Hepatocyte (in vitro differentiated cells): ENCODE measurements around the gene KIRREL3. TPM values are rescaled to one million over a fixed set of nuclear protein-coding genes. Genes with fewer than 3 reads are reported as not detected.

Experiments
- DNase-seq: peaks from one replicate; pipeline ENCODE4 v3.0.0-alpha.2; 2016; ENCODE audit warnings: low spot score
- H2AFZ ChIP-seq: fragments of 200-600 bp; sonication (generic); 2 replicates; pipeline ENCODE4 v1.6.0; 2016; ENCODE audit warnings: antibody characterized with exemption, mild to moderate bottlenecking
- H3K27ac ChIP-seq: fragments of 200-600 bp; sonication (generic); 2 replicates; pipeline ENCODE4 v1.5.1; 2016; ENCODE audit warnings: mild to moderate bottlenecking
- H3K27me3 ChIP-seq: fragments of 200-600 bp; sonication (generic); 2 replicates; pipeline ENCODE4 v1.6.1; 2016
- H3K36me3 ChIP-seq: fragments of 200-600 bp; sonication (generic); replicated peaks from 2 replicates; pipeline ENCODE4 v1.5.1; 2016; ENCODE audit warnings: low read depth; ENCODE audit not compliant: insufficient read depth
- H3K4me1 ChIP-seq: fragments of 200-600 bp; sonication (generic); 2 replicates; pipeline ENCODE4 v1.5.1; 2016; ENCODE audit warnings: mild to moderate bottlenecking, moderate library complexity; ENCODE audit not compliant: insufficient read depth
- H3K4me2 ChIP-seq: fragments of 200-600 bp; sonication (generic); 2 replicates; pipeline ENCODE4 v1.6.0; 2016
- H3K4me3 ChIP-seq: fragments of 200-600 bp; sonication (generic); 2 replicates; pipeline ENCODE4 v1.5.1; 2016; ENCODE audit warnings: mild to moderate bottlenecking
- H3K79me2 ChIP-seq: fragments of 200-600 bp; sonication (generic); 2 replicates; pipeline ENCODE4 v1.6.0; 2017; ENCODE audit warnings: mild to moderate bottlenecking
- H3K9me2 ChIP-seq: fragments of 200-600 bp; sonication (generic); replicated peaks from 2 replicates; pipeline ENCODE4 v1.6.0; 2017; ENCODE audit warnings: mild to moderate bottlenecking; ENCODE audit not compliant: insufficient read depth
- H3K9me3 ChIP-seq: fragments of 200-600 bp; sonication (generic); 2 replicates; pipeline ENCODE4 v1.5.1; 2016; ENCODE audit warnings: low read depth, mild to moderate bottlenecking
- H4K20me1 ChIP-seq: fragments of 200-600 bp; sonication (generic); 2 replicates; pipeline ENCODE4 v1.6.0; 2016; ENCODE audit warnings: mild to moderate bottlenecking; ENCODE audit not compliant: insufficient read depth, poor library complexity, severe bottlenecking
- CTCF ChIP-seq: fragments of 200-600 bp; sonication (generic); IDR thresholded peaks from 2 replicates; pipeline ENCODE4 v1.5.1; 2016; ENCODE audit warnings: antibody characterized with exemption, mild to moderate bottlenecking; ENCODE audit not compliant: poor library complexity
- EZH2 ChIP-seq: fragments of 200-600 bp; sonication (generic); IDR thresholded peaks from 2 replicates; pipeline ENCODE4 v1.6.1; 2016; ENCODE audit warnings: antibody characterized with exemption, mild to moderate bottlenecking, borderline replicate concordance
- EZH2phosphoT487 ChIP-seq: fragments of 200-600 bp; sonication (generic); IDR thresholded peaks from one replicate; pipeline ENCODE4 v1.6.1; 2018; ENCODE audit warnings: antibody characterized with exemption, mild to moderate bottlenecking, low read depth, moderate library complexity; ENCODE audit not compliant: unreplicated experiment, severe bottlenecking
- WGBS: methylation state at CpG from one replicate; pipeline ENCODE4 v1.1.6; 2016; ENCODE audit warnings: low lambda C conversion rate; ENCODE audit errors: missing lambda C conversion rate; 5-methylcytosine and 5-hydroxymethylcytosine counted together
- polyA plus RNA-seq: library from polyadenylated mRNA; unstranded; fragments of >200 nt; fragmentation: Nextera tagmentation; extraction: Ambion mirVana; gene quantifications from 2 replicates; pipeline ENCODE4 v1.2.1, GENCODE V29; 2016
- total RNA-seq: library from RNA; depleted of rRNA; stranded (reverse); fragments of >200 nt; gene quantifications from 2 replicates; pipeline ENCODE4 v1.2.3, GENCODE V29; 2014

The KIRREL3 gene
- total and polyA plus RNA-seq, 2 experiments from 2014 or later = 0.33 to 0.86 TPM

DNA sequence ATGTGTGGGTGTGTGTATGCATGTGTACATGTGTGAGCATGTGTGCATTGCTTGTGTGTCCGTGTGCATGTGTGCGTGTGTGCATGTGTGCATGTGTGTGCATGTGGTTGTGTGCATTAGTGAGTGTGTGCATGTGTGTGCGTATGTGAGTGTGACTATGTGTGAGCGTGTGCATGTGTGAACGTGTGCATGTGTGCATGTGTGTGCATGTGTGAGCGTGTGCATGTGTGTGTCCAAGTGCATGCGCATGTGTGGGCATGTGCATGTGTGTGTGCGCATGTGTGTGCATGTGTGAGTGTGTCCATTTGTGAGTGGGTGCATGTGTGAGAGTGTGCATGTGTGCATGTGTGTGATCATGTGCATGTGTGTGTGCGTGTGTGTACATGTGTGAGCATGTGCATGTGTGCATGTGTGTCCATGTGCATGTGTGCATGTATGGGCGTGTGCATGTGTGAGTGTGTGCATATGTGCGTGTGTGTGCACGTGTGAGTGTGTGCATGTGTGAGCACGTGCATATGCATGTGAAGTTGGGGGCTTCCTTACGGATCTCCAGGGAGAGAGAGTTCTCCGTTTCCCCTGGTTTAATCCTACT lies 549.3 kb downstream of the KIRREL3 start:
- no peaks in the 10 kb centered on the region for H3K27me3 ChIP-seq
- TF ChIP-seq EZH2 (no peak), EZH2phosphoT487 (no peak), CTCF (no peak)
- DNase-seq = no peak
- no peak overlapping the region for H3K27ac ChIP-seq
- H4K20me1 ChIP-seq = no peaks in the 10 kb centered on the region
- no peaks in the 10 kb centered on the region for H3K79me2 ChIP-seq
- H2AFZ ChIP-seq = no peak overlapping the region
- H3K9me3 ChIP-seq = no peaks in the 10 kb centered on the region
- WGBS = 90% methylated on average over 15 of the region's 15 CpGs
- H3K4me1 ChIP-seq = peaks cover 8% of the 10 kb centered on the region
- H3K9me2 ChIP-seq = no peaks in the 10 kb centered on the region
- H3K4me3 ChIP-seq = no peak overlapping the region
- no peaks in the 10 kb centered on the region for H3K36me3 ChIP-seq
- no peak overlapping the region for H3K4me2 ChIP-seq

DNA sequence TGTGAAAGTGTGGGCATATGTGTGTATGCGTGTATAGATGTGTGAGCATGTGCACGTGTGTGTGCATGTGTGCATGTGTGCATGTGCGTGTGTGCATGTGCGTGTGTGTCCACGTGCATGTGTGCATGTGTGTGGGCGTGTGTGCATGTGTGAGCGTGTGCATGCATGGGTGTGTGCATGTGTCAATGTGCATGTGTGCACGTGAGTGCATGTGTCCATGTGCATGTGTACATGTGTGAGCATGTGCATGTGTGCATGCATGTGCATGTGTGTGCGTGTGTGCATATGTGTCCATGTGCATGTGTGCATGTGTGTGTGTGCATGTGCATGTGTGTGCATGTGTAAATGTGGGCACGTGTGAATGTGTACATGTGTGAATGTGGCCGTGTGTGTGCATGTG lies 549.8 kb downstream of the KIRREL3 start:
- no peak overlapping the region for H3K4me3 ChIP-seq
- H3K4me1 ChIP-seq = peaks cover 8% of the 10 kb centered on the region
- H3K4me2 ChIP-seq = no peak overlapping the region
- H3K27ac ChIP-seq = no peak overlapping the region
- no peaks in the 10 kb centered on the region for H3K36me3 ChIP-seq
- 95% methylated on average over 11 of the region's 11 CpGs for WGBS
- DNase-seq = no peak
- no peaks in the 10 kb centered on the region for H3K9me2 ChIP-seq
- no peaks in the 10 kb centered on the region for H3K27me3 ChIP-seq
- H3K9me3 ChIP-seq = no peaks in the 10 kb centered on the region
- no peaks in the 10 kb centered on the region for H3K79me2 ChIP-seq
- no peak overlapping the region for H2AFZ ChIP-seq
- H4K20me1 ChIP-seq = no peaks in the 10 kb centered on the region
- TF ChIP-seq EZH2phosphoT487 = no peak
- no peak for TF ChIP-seq EZH2
- no peak for TF ChIP-seq CTCF

- Histone ChIP-seq H3K9me2 (no peaks in the 10 kb centered on the region), H3K4me2 (no peak overlapping the region), H3K9me3 (no peaks in the 10 kb centered on the region), H3K4me3 (no peak overlapping the region), H3K4me1 (peaks cover 8% of the 10 kb centered on the region), H4K20me1 (no peaks in the 10 kb centered on the region), H3K36me3 (no peaks in the 10 kb centered on the region), H3K27ac (no peak overlapping the region), H3K27me3 (no peaks in the 10 kb centered on the region), H2AFZ (no peak overlapping the region), H3K79me2 (no peaks in the 10 kb centered on the region)
- 98% methylated on average over 7 of the region's 7 CpGs for WGBS
- DNase-seq = no peak
- no peak for TF ChIP-seq EZH2
- TF ChIP-seq CTCF = no peak
- TF ChIP-seq EZH2phosphoT487 = no peak
Observed at GRCh38 chr11:126450198-126450597, 550.4 kb downstream of the KIRREL3 start.

GRCh38 chr11:126446581-126446980 lies 554.0 kb downstream of the KIRREL3 start:
- no peaks in the 10 kb centered on the region for H3K9me3 ChIP-seq
- H3K79me2 ChIP-seq = no peaks in the 10 kb centered on the region
- no peak overlapping the region for H3K4me3 ChIP-seq
- H3K9me2 ChIP-seq = no peaks in the 10 kb centered on the region
- DNase-seq = no peak
- H3K4me1 ChIP-seq = no peaks in the 10 kb centered on the region
- H3K4me2 ChIP-seq = no peak overlapping the region
- H4K20me1 ChIP-seq = no peaks in the 10 kb centered on the region
- peaks cover 14% of the 10 kb centered on the region for H3K27me3 ChIP-seq
- no peaks in the 10 kb centered on the region for H3K36me3 ChIP-seq
- H3K27ac ChIP-seq = no peak overlapping the region
- 90% methylated on average over 10 of the region's 10 CpGs for WGBS
- H2AFZ ChIP-seq = no peak overlapping the region
- no peak for TF ChIP-seq EZH2phosphoT487
- TF ChIP-seq EZH2 = no peak
- no peak for TF ChIP-seq CTCF
